LNCAP (cell line): Measurements from ENCODE around the gene SETBP1.
A peak's percentile ranks its signal among the peaks of the same experiment; 100 is the strongest.

Experiments
- CTCF ChIP-seq: fragments of 450-650 bp; IDR thresholded peaks from 2 replicates; pipeline ENCODE4 v1.5.1; 2017; ENCODE audit warnings: mild to moderate bottlenecking

The SETBP1 gene

GRCh38 chr18:44897411-44897810 is 216.7 kb downstream of the SETBP1 start:
- TF ChIP-seq CTCF = no peak

- TF ChIP-seq CTCF = no peak
Measured at GRCh38 chr18:44897816-44898215, 217.1 kb downstream of the SETBP1 start.

- no peak for TF ChIP-seq CTCF
Measured at GRCh38 chr18:44898498-44898897, 217.8 kb downstream of the SETBP1 start.

GRCh38 chr18:44899832-44900231 is 219.1 kb downstream of the SETBP1 start:
- no peak for TF ChIP-seq CTCF

GRCh38 chr18:44900627-44901026 is 219.9 kb downstream of the SETBP1 start:
- TF ChIP-seq CTCF = no peak

DNA sequence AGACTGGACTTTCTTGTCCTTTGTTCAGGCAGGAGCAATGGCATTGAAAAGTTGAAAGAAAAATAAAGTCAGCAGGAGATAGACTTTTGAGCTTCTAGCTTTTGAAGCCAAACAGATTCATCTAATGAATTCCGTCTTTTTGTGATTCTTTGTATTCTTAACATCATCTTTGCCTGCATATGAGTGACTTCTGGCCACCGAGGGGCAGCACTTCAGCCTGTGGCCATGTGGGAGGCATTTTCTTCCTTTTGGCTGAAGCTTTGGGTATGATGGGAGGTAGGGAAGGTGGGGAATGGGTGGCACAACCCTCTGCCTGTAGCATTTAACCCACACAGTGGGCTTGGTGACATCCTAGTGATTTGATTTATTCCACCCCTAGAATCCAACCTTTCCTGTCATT is 220.6 kb downstream of the SETBP1 start:
- peak; percentile 23; the same call in 1 of the 2 replicates for TF ChIP-seq CTCF

GRCh38 chr18:44903327-44903726 is 222.6 kb downstream of the SETBP1 start:
- no peak for TF ChIP-seq CTCF

GRCh38 chr18:44904768-44905167 is 224.1 kb downstream of the SETBP1 start:
- TF ChIP-seq CTCF = no peak
